HUES6 (cell line): ENCODE results near the gene LCN6.
"Not testable (repeated sequence)": the region's sequence is repeated elsewhere in the genome, so short reads cannot be mapped to it uniquely, and the experiment has no call there.

ENCODE experiments used
- H3K27ac ChIP-seq: 2 replicates; pipeline ENCODE4 v1.7.0; 2013; ENCODE audit warnings: low read depth, mild to moderate bottlenecking, low read length, inconsistent platforms
- H3K27me3 ChIP-seq: 2 replicates; pipeline ENCODE4 v1.6.1; 2013; ENCODE audit warnings: low read length; ENCODE audit not compliant: control insufficient read depth, insufficient read depth
- H3K36me3 ChIP-seq: 2 replicates; pipeline ENCODE4 v1.6.1; 2013; ENCODE audit warnings: low read length; ENCODE audit not compliant: control insufficient read depth, insufficient read depth
- H3K4me1 ChIP-seq: 2 replicates; pipeline ENCODE4 v1.6.1; 2013; ENCODE audit warnings: low read length; ENCODE audit not compliant: control insufficient read depth, insufficient read depth
- H3K4me3 ChIP-seq: 2 replicates; pipeline ENCODE4 v1.5.1; 2013; ENCODE audit warnings: low read depth, low read length
- H3K9ac ChIP-seq: one replicate; pipeline ENCODE4 v1.6.1; 2013; ENCODE audit warnings: mild to moderate bottlenecking, low read length
- H3K9me3 ChIP-seq: 2 replicates; pipeline ENCODE4 v1.6.1; 2013; ENCODE audit warnings: low read depth, low read length; ENCODE audit not compliant: control insufficient read depth, insufficient read depth

Gene LCN6

GRCh38 chr9:136713550-136713949 is 34.8 kb downstream of the LCN6 start:
- Histone ChIP-seq H3K36me3 (peaks cover 3% of the 10 kb centered on the region), H3K27me3 (peaks cover 9% of the 10 kb centered on the region; the same call in 1 of the 2 replicates), H3K27ac (no peak overlapping the region), H3K9ac (peak overlapping the region; percentile 66), H3K4me1 (peaks cover 11% of the 10 kb centered on the region), H3K4me3 (peak overlapping the region; percentile 79), H3K9me3 (no peaks in the 10 kb centered on the region)

GRCh38 chr9:136712690-136713544 is 35.4 kb downstream of the LCN6 start:
- Histone ChIP-seq H3K27me3 (peaks cover 9% of the 10 kb centered on the region; the same call in 1 of the 2 replicates), H3K36me3 (peaks cover 3% of the 10 kb centered on the region), H3K9me3 (no peaks in the 10 kb centered on the region), H3K27ac (no peak overlapping the region), H3K9ac (peak overlapping the region; percentile 66), H3K4me1 (peaks cover 11% of the 10 kb centered on the region), H3K4me3 (peak overlapping the region; percentile 79)

GRCh38 chr9:136711751-136712689 is 36.3 kb downstream of the LCN6 start, which contains the start of gene DIPK1B:
Gene DIPK1B (plus strand): TSS chr9:136712572. CDS start chr9:136712666, 94 bp downstream.
- Histone ChIP-seq H3K4me1 (peaks cover 11% of the 10 kb centered on the region), H3K36me3 (no peaks in the 10 kb centered on the region; the same call in none of the 2 replicates)

GRCh38 chr9:136711219-136711648 is 37.1 kb downstream of the LCN6 start:
- H3K9me3 ChIP-seq, H3K27me3 ChIP-seq, H3K9ac ChIP-seq, H3K36me3 ChIP-seq, H3K27ac ChIP-seq: not testable (repeated sequence)
- peaks cover 11% of the 10 kb centered on the region for H3K4me1 ChIP-seq
- peak overlapping the region; percentile 83 for H3K4me3 ChIP-seq

More at GRCh38 chr9:136711751-136712689, 36.3 kb downstream of the LCN6 start, which contains the start of gene DIPK1B:
- Histone ChIP-seq H3K9ac (peak within 1 kb of the TSS; percentile 66), H3K27me3 (peaks cover 9% of the 10 kb centered on the region; the same call in 1 of the 2 replicates), H3K27ac (no peak within 1 kb of the TSS), H3K9me3 (no peaks in the 10 kb centered on the region), H3K4me3 (peak within 1 kb of the TSS; percentile 83)

- Histone ChIP-seq H3K27me3 (peaks cover 12% of the 10 kb centered on the region; the same call in 1 of the 2 replicates), H3K27ac (no peak overlapping the region), H3K4me3 (no peak overlapping the region), H3K9ac (no peak overlapping the region), H3K36me3 (no peaks in the 10 kb centered on the region; the same call in 1 of the 2 replicates), H3K4me1 (peaks cover 11% of the 10 kb centered on the region), H3K9me3 (no peaks in the 10 kb centered on the region)
These were observed 37.8 kb downstream of the LCN6 start for GRCh38 chr9:136710543-136710942.

GRCh38 chr9:136709454-136710109 is 38.7 kb downstream of the LCN6 start:
- Histone ChIP-seq H3K4me3 (no peak overlapping the region), H3K9ac (no peak overlapping the region), H3K27me3 (peaks cover 12% of the 10 kb centered on the region; the same call in 1 of the 2 replicates), H3K9me3 (no peaks in the 10 kb centered on the region), H3K4me1 (peaks cover 11% of the 10 kb centered on the region), H3K36me3 (no peaks in the 10 kb centered on the region; the same call in 1 of the 2 replicates), H3K27ac (no peak overlapping the region)

GRCh38 chr9:136707849-136708517 is 40.3 kb downstream of the LCN6 start:
- Histone ChIP-seq H3K27ac (no peak overlapping the region), H3K27me3 (peaks cover 12% of the 10 kb centered on the region; the same call in 1 of the 2 replicates), H3K4me1 (no peaks in the 10 kb centered on the region), H3K36me3 (no peaks in the 10 kb centered on the region), H3K9me3 (no peaks in the 10 kb centered on the region), H3K4me3 (no peak overlapping the region), H3K9ac (no peak overlapping the region)

GRCh38 chr9:136707011-136707410 is 41.3 kb downstream of the LCN6 start:
- H3K36me3 ChIP-seq: no peaks in the 10 kb centered on the region
- no peaks in the 10 kb centered on the region for H3K9me3 ChIP-seq
- H3K4me1 ChIP-seq: no peaks in the 10 kb centered on the region
- peaks cover 12% of the 10 kb centered on the region; the same call in 1 of the 2 replicates for H3K27me3 ChIP-seq
- H3K27ac ChIP-seq: no peak overlapping the region
- H3K9ac ChIP-seq: no peak overlapping the region
- no peak overlapping the region for H3K4me3 ChIP-seq

GRCh38 chr9:136705564-136705963 is 42.8 kb downstream of the LCN6 start:
- H3K9ac ChIP-seq: no peak overlapping the region
- no peak overlapping the region for H3K4me3 ChIP-seq
- H3K27ac ChIP-seq: no peak overlapping the region
- H3K27me3 ChIP-seq: peaks cover 16% of the 10 kb centered on the region; the same call in 1 of the 2 replicates
- peaks cover 8% of the 10 kb centered on the region for H3K4me1 ChIP-seq
- H3K9me3 ChIP-seq: no peaks in the 10 kb centered on the region
- H3K36me3 ChIP-seq: no peaks in the 10 kb centered on the region

- not testable (repeated sequence) for H3K27ac ChIP-seq, H3K4me1 ChIP-seq, H3K4me3 ChIP-seq, H3K9me3 ChIP-seq, H3K36me3 ChIP-seq, H3K9ac ChIP-seq
- peaks cover 17% of the 10 kb centered on the region; the same call in 1 of the 2 replicates for H3K27me3 ChIP-seq
These were observed 43.6 kb downstream of the LCN6 start for GRCh38 chr9:136704741-136705140.
